AG10803 (cell line): Measurements from ENCODE around the gene KCNG4.

Experiments
- DNase-seq: peaks from one replicate; pipeline ENCODE4 v3.0.0; 2010; ENCODE audit warnings: low read depth
- H3K4me3 ChIP-seq: 2 replicates; pipeline ENCODE4 v1.5.1; 2011; ENCODE audit warnings: mild to moderate bottlenecking, low read length, control low read depth
- TF ChIP-seq, protein P1 (sequence below): conservative IDR thresholded peaks from 2 replicates; pipeline ENCODE4 v1.5.1; 2011; ENCODE audit warnings: mild to moderate bottlenecking, low read length, control low read depth, inconsistent platforms

Gene KCNG4

DNA sequence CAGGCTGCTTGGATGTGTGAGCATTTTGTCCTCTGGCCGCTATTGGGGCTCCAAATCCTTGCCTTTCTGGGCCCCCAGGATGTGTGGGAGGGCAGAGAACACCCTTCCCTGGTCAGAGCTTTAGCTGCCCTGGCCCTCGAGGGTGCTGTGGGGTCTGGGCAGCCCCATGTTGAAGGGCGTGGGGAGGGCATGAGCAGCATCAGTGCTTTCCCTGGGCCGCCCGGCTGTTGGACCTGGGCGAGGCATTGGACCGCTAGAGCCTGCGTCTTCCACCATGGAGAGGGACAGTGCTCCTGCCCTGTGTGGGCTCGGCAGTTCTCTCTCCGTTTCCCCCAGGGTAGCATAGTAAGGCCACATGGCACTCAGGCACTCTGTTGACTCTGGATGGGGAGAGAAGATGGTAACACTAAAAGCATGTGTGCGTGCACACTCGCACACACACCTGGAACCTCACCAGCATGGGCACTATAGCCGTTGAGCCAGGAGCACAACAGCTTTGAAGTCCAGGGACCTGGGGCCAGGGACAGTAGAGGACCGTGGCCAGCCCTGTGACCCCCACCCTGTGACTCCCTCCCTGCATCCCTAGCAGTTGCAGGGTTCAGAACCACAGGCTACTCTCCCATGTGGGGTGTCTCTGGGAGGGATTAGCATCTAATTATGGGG lies 42.2 kb downstream of the KCNG4 start:
- TF ChIP-seq, protein P1, sequence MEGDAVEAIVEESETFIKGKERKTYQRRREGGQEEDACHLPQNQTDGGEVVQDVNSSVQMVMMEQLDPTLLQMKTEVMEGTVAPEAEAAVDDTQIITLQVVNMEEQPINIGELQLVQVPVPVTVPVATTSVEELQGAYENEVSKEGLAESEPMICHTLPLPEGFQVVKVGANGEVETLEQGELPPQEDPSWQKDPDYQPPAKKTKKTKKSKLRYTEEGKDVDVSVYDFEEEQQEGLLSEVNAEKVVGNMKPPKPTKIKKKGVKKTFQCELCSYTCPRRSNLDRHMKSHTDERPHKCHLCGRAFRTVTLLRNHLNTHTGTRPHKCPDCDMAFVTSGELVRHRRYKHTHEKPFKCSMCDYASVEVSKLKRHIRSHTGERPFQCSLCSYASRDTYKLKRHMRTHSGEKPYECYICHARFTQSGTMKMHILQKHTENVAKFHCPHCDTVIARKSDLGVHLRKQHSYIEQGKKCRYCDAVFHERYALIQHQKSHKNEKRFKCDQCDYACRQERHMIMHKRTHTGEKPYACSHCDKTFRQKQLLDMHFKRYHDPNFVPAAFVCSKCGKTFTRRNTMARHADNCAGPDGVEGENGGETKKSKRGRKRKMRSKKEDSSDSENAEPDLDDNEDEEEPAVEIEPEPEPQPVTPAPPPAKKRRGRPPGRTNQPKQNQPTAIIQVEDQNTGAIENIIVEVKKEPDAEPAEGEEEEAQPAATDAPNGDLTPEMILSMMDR: no peak
- DNase-seq: no peak
- no peak overlapping the region for H3K4me3 ChIP-seq

DNA sequence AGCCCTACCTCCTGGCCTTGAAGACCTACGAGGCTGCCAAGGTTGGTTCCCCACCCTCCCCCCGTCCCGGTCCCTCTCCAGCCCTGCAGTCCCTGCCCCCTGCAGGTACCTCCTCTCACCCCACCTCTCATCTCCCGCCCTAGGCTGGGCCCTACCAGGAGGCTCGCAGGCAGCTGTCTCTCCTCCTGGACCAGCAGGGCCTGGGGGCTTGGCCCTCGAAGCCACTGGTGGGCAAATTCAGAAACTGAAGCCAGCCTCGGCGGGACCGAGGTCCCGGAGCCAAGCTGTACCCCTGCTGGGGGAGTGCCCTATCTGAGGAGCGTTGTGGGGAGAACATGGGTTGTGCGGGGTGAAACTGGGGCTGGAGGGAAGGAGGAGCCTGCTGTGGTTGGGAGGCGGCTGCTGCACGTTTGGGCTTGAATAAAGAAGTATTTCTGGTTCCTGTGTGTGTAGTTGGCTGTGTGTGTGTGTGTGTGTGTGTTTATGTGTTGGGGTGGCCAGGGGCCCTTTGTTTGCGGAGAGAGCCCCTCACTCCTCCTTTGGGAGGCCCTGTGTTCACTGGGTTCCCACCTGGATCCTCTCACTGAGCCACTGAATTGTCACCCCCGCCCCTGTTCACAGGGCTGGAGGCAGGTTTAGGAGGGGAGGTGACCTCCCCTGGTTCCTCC lies 43.0 kb downstream of the KCNG4 start:
- TF ChIP-seq, protein P1: no peak
- no peak for DNase-seq
- no peak overlapping the region for H3K4me3 ChIP-seq

DNA sequence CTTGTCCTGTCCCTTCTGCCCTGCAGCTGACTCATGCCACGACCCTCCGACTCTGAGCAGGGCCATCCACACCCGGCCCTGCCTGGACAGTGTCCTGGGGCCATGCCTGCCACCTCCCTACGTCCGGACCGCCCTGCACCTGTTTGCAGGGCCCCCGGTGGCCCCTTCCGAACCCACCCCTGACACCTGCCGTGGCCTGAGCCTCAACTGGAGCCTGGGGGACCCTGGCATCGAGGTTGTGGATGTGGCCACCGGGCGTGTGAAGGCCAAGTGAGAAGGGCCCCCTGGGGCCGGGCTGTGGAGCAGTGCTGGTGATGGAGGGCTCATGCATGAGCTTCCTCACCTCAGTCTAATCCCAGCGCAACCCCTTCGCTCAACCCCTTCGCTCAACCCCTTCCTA lies 43.7 kb downstream of the KCNG4 start:
- TF ChIP-seq, protein P1: no peak
- no peak overlapping the region for H3K4me3 ChIP-seq
- no peak for DNase-seq

DNA sequence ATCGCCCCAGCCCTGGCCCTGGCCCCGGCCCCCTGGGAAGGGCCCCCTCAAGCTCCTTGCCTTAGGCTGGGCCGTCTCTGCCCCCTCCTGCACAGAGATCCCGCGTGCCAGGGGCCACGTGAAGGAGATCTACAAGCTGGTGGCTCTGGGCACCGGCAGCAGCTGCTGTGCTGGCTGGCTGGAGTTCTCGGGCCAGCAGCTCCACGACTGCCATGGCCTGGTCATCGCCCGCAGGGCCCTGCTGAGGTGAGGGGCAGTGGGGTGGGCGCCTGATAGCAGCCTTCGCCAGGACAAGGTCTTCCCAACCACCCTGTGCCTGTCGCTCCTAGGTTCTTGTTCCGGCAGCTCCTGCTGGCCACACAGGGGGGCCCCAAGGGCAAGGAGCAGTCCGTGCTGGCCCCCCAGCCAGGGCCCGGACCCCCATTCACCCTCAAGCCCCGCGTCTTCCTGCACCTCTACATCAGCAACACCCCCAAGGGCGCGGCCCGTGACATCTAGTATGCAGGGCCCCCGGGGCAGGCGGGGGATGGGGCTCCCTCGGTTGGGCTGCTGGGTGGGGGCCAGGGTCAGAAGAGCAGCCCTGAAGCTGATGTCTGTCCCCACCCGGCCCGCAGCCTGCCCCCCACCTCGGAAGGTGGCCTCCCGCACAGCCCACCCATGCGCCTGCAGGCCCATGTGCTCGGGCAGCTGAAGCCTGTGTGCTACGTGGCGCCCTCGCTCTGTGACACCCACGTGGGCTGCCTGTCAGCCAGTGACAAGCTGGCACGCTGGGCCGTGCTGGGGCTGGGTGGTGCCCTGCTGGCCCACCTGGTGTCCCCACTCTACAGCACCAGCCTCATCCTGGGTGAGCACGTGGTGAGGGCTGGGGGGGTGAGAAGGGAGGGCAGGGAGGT lies 44.4 kb downstream of the KCNG4 start:
- no peak for DNase-seq
- TF ChIP-seq, protein P1: no peak
- H3K4me3 ChIP-seq: no peak overlapping the region

DNA sequence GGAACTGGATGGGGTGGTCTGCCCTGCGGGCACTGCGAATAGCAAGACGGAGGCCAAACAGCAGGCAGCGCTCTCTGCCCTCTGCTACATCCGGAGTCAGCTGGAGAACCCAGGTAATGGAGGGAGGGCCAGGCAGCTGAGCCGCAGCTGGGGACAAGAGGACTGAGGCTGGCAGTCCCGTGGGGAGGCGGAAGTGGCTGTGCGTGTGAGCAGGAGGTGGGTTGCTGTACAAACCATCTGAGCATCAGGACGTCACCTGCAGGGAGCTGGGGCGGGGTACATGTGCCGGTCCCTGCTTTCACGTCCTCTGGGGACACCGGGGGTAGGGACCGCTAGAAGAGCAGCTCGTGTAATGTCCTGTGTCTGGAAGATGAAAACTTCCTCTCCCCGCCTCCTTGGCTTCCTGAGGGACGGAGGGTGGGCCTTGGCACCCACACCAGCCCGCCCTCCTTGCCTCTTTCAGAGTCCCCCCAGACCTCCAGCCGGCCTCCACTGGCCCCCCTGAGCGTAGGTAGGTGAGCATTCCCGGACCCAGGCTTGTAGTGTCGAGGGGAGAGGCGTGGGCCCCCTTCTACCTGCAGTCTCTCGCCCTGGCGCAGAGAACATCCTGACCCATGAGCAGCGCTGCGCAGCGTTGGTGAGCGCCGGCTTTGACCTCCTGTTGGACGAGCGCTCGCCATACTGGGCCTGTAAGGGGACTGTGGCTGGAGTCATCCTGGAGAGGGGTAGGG lies 45.2 kb downstream of the KCNG4 start:
- TF ChIP-seq, protein P1: no peak
- no peak for DNase-seq
- no peak overlapping the region for H3K4me3 ChIP-seq

DNA sequence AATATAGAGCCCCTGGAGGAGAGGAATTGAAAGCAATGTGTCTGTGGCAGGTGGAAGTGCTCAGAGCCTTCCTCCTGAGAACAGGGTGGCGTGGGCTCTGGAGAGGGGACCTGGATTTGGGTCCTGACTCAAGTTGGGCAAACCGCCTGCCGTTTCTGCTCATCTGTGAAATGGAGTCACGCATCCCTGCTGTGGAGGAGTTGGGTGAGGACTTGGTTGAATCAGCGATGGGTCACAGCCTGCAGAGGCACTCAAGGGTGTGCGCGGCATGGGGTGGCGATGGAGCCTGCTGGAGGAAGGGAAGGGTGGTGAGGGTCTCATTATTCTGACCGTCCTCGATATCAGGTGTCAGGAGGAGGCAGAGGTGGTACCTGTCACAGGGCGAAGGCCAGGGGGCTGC lies 45.8 kb downstream of the KCNG4 start:
- no peak overlapping the region for H3K4me3 ChIP-seq
- DNase-seq: no peak
- TF ChIP-seq, protein P1: no peak
